Stimulated activated effector memory CD8-positive, alpha-beta T cell treated with anti-CD3 and anti-CD28 coated beads, Interleukin-12 subunit alpha, Interleukin-12 subunit beta, amount 100 ng/mL, for 72 hours (primary cell): ENCODE results near the gene TPBGL.

Experiments
- ATAC-seq: fragments of 150-1000 bp; cut with Tn5 transposase; 2 replicates; pipeline ENCODE4 v1.10.0; 2021
- DNase-seq, 2 donors: peaks; one replicate each; pipeline ENCODE4 v3.0.0; 2021 to 2022; ENCODE audit warnings: low spot score in 2 of 2
- H3K27ac Mint-ChIP-seq: one replicate; pipeline ENCODE4 v1.8.0; 2022; ENCODE audit warnings: mild to moderate bottlenecking, mixed read lengths
- H3K36me3 Mint-ChIP-seq: one replicate; pipeline ENCODE4 v1.8.0; 2022; ENCODE audit warnings: mild to moderate bottlenecking, mixed read lengths
- H3K4me1 Mint-ChIP-seq: one replicate; pipeline ENCODE4 v1.8.0; 2022; ENCODE audit warnings: mixed read lengths
- H3K4me3 Mint-ChIP-seq: one replicate; pipeline ENCODE4 v1.8.0; 2022; ENCODE audit warnings: mild to moderate bottlenecking, mixed read lengths
- H3K9me3 Mint-ChIP-seq: one replicate; pipeline ENCODE4 v1.8.0; 2022; ENCODE audit warnings: mixed read lengths

The TPBGL gene

DNA sequence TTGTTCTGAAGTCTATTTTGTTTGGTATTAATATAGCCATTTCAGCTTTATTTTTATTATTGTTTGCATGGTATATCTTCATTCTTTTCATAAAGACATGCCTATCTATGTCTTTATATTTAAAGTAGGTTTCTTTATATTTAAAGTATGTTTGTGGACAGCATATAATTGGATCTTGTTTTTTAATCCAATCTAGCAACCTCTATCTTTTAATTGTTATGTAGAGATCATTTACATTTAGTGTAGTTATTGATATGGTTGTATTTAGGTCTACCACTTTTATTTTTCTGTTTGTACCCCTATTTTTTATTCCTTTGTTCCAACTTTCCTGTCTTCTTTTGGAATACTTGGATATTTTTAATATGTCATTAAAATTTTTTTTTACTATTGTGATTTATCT is 13.8 kb downstream of the TPBGL start:
- no peak overlapping the region for H3K27ac Mint-ChIP-seq
- no peaks in the 10 kb centered on the region for H3K36me3 Mint-ChIP-seq
- DNase-seq (no peak), ATAC-seq (no peak)
- H3K9me3 Mint-ChIP-seq = no peaks in the 10 kb centered on the region
- no peaks in the 10 kb centered on the region for H3K4me1 Mint-ChIP-seq
- H3K4me3 Mint-ChIP-seq = no peak overlapping the region

DNA sequence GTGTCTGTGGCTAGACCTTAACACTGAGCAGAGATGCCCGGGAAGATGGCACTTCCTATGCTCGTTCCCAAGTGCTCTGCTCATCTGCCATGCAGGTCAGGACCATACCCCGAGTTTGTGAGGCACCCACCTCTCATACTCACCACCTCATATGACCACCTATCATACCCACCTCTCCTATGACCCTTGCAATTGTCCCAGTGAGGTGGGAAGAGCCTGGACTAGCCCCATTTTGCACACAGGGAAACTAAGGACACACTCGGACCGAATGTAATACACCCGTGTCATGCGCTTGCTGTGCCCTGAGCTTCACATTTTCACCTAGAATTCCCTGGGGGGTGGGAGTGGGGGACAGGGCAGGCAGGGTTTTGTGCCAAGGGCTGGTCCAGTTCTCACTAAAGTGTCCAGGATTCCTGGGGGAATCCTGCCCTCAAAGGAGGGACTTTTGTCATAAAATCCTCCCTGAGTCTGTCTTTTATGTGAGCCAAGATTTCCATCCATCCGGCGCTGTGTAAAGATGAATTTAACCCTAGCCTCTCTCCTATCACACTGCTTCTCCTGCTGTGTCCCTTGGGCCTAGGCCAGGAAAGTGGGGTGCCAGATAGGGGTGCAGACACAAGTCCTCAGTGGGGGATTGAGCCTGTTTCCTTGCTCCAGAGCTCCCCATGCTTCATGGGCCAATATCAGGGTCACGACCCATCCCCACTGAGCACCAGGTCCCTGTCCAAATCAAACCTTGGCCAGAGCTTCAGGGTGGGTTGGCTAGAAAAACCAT is 20.0 kb downstream of the TPBGL start:
- Mint-ChIP-seq H3K36me3 (no peaks in the 10 kb centered on the region), H3K4me1 (peaks cover 35% of the 10 kb centered on the region), H3K4me3 (no peak overlapping the region), H3K27ac (peak overlapping the region; percentile 63), H3K9me3 (no peaks in the 10 kb centered on the region)
- no peak for ATAC-seq
- DNase-seq = no peak

DNA sequence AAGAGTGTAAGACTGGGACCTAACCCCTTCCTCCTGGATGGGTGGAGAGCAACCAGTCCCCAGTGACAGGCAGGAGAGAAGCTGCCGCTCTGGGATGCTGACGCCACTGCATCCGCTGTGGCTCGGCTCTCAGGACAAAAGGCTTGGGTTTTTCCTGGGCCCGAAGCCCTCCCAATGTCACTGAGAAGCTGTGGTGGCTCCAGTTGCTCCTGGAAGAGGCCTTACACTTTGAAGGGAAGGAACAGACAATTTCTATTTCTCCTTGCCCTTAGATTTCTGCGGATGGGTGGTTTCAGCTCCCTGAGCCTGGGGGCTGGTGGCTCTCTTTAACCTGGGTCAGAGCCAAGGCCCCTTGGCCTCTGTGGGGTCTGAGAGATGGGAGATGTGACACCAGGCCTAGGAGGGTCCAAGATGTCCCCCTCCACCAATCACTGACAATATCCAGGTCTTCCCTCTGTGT is 21.4 kb downstream of the TPBGL start:
- Mint-ChIP-seq H3K4me3 (no peak overlapping the region), H3K9me3 (no peaks in the 10 kb centered on the region), H3K4me1 (peaks cover 35% of the 10 kb centered on the region)

DNA sequence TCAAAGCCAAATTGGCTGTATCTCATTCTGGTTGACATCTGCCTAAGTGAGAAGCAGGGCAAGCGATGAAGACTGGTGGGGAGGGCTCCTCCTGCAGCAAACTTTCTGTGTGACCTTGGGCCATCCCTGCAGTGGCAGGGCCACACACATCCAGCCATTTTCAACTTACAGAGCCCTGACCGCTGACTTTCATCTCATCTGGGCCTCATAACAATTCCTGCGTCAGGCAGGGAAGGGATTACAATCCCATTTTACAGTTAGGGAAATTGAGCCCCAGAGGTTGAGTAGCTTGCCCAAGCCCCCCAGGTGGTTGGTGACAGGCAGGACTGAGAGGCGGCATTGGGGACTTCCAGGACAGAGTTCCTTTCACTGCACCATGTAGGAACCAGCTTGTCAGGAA is 21.9 kb downstream of the TPBGL start:
- H3K4me3 Mint-ChIP-seq = no peak overlapping the region
- H3K4me1 Mint-ChIP-seq = peaks cover 35% of the 10 kb centered on the region

More for the DNA sequence above, 21.4 kb downstream of the TPBGL start:
- no peak for DNase-seq
- H3K36me3 Mint-ChIP-seq = no peaks in the 10 kb centered on the region
- ATAC-seq = no peak
- peak overlapping the region; percentile 63 for H3K27ac Mint-ChIP-seq

GRCh38 chr11:75262961-75263852 is 22.6 kb downstream of the TPBGL start:
- peak overlapping the region; percentile 30 for H3K27ac Mint-ChIP-seq

More for the DNA sequence above, 21.9 kb downstream of the TPBGL start:
- H3K9me3 Mint-ChIP-seq = no peaks in the 10 kb centered on the region
- DNase-seq (no peak), ATAC-seq (no peak)
- peak overlapping the region; percentile 63 for H3K27ac Mint-ChIP-seq
- no peaks in the 10 kb centered on the region for H3K36me3 Mint-ChIP-seq

GRCh38 chr11:75263944-75264349 is 23.4 kb downstream of the TPBGL start:
- Mint-ChIP-seq H3K27ac (peak overlapping the region; percentile 30), H3K4me3 (no peak overlapping the region)

More at GRCh38 chr11:75262961-75263852, 22.6 kb downstream of the TPBGL start:
- Mint-ChIP-seq H3K4me1 (peaks cover 35% of the 10 kb centered on the region), H3K9me3 (no peaks in the 10 kb centered on the region), H3K36me3 (no peaks in the 10 kb centered on the region), H3K4me3 (no peak overlapping the region)
- ATAC-seq (no peak), DNase-seq (no peak)

DNA sequence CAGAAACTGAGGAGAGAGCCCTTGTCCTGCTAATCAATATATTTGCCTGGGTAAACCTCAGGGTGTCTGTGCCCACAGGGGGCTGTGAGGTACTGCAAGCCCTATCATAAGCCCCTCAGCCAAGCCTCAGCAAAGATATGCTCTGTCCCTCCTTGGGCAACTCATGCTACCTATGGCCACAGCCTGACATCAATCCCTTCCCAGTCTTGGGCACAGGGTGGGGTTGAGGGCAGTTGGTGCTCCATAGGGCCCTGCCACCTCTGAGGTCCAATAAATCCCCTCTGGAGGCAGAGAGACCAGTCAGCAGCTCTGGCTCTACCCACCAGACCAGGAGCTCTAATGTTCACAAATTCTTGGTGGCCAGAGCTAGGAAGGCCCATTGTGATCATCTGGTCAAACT is 23.8 kb downstream of the TPBGL start:
- peaks cover 35% of the 10 kb centered on the region for H3K4me1 Mint-ChIP-seq
- H3K9me3 Mint-ChIP-seq = no peaks in the 10 kb centered on the region
- H3K27ac Mint-ChIP-seq = peak overlapping the region; percentile 30
- ATAC-seq (peak; percentile 29), DNase-seq (no peak)
- H3K4me3 Mint-ChIP-seq = no peak overlapping the region
- H3K36me3 Mint-ChIP-seq = no peaks in the 10 kb centered on the region

More at GRCh38 chr11:75263944-75264349, 23.4 kb downstream of the TPBGL start:
- DNase-seq (no peak), ATAC-seq (peak; percentile 71)
- Mint-ChIP-seq H3K9me3 (no peaks in the 10 kb centered on the region), H3K4me1 (peaks cover 35% of the 10 kb centered on the region), H3K36me3 (no peaks in the 10 kb centered on the region)

- H3K36me3 Mint-ChIP-seq = no peaks in the 10 kb centered on the region
- ATAC-seq = no peak
- peak overlapping the region; percentile 65 for H3K27ac Mint-ChIP-seq
- no peak overlapping the region for H3K4me3 Mint-ChIP-seq
- H3K4me1 Mint-ChIP-seq = peaks cover 29% of the 10 kb centered on the region
- no peaks in the 10 kb centered on the region for H3K9me3 Mint-ChIP-seq
- no peak for DNase-seq
Observed at GRCh38 chr11:75264971-75265370, 24.4 kb downstream of the TPBGL start.

- no peak for ATAC-seq
- peak overlapping the region; percentile 76 for H3K27ac Mint-ChIP-seq
- no peaks in the 10 kb centered on the region for H3K9me3 Mint-ChIP-seq
- no peak for DNase-seq
- peaks cover 25% of the 10 kb centered on the region for H3K4me1 Mint-ChIP-seq
- H3K36me3 Mint-ChIP-seq = no peaks in the 10 kb centered on the region
- no peak overlapping the region for H3K4me3 Mint-ChIP-seq
Observed at GRCh38 chr11:75265851-75266531, 25.4 kb downstream of the TPBGL start.

DNA sequence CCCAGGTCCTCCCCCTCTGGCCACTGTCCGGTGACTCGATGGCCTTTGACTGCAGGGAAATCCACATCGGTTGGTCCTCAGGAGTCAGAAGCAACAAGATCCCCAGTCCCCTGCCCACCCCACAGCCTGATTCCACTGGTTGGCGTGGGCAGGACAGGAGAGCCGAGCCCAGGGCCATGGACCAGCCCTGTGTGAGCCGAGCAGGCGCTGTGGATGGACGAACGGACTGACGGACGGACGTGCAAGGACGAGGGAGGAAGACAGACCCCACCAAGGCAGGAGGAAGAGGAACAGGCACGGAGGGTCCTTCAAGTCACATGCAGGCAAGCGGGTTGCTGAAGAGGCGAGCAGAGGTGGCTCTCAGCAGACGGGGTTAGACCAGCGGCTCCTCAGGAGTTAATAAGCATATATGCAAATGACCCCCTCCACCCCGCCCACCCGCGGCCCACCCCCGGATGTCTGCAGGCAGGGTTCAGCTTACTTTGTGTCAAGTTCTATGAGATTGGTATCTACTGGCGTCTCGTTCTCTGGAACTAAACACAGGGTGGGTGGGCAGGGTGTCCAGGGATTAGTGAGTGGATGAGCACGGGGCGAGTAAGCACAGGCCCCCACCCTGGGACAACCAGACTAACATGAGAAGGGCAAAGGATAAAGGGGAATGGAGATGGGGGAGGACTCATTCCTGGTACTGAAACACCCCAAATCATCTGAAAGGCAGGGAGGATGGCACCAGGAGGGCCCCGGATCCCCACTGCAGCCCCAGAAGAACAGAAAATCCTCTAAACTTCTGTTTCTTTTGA is 26.8 kb downstream of the TPBGL start:
- Mint-ChIP-seq H3K36me3 (no peaks in the 10 kb centered on the region), H3K4me3 (no peak overlapping the region), H3K4me1 (peaks cover 26% of the 10 kb centered on the region), H3K27ac (no peak overlapping the region), H3K9me3 (no peaks in the 10 kb centered on the region)
- DNase-seq (no peak), ATAC-seq (no peak)

GRCh38 chr11:75268626-75269366 is 28.2 kb downstream of the TPBGL start:
- Mint-ChIP-seq H3K4me1 (peaks cover 27% of the 10 kb centered on the region), H3K9me3 (no peaks in the 10 kb centered on the region), H3K36me3 (no peaks in the 10 kb centered on the region), H3K4me3 (no peak overlapping the region), H3K27ac (no peak overlapping the region)
- DNase-seq (no peak), ATAC-seq (no peak)

- DNase-seq (no peak), ATAC-seq (no peak)
- H3K27ac Mint-ChIP-seq = no peak overlapping the region
- H3K4me1 Mint-ChIP-seq = peaks cover 27% of the 10 kb centered on the region
- no peak overlapping the region for H3K4me3 Mint-ChIP-seq
- no peaks in the 10 kb centered on the region for H3K36me3 Mint-ChIP-seq
- no peaks in the 10 kb centered on the region for H3K9me3 Mint-ChIP-seq
Observed at GRCh38 chr11:75269367-75269660, 28.7 kb downstream of the TPBGL start.

- Mint-ChIP-seq H3K4me1 (peaks cover 23% of the 10 kb centered on the region), H3K36me3 (no peaks in the 10 kb centered on the region), H3K4me3 (no peak overlapping the region), H3K9me3 (no peaks in the 10 kb centered on the region), H3K27ac (no peak overlapping the region)
- no peak for DNase-seq
- no peak for ATAC-seq
Observed at GRCh38 chr11:75269896-75270295, 29.3 kb downstream of the TPBGL start.

DNA sequence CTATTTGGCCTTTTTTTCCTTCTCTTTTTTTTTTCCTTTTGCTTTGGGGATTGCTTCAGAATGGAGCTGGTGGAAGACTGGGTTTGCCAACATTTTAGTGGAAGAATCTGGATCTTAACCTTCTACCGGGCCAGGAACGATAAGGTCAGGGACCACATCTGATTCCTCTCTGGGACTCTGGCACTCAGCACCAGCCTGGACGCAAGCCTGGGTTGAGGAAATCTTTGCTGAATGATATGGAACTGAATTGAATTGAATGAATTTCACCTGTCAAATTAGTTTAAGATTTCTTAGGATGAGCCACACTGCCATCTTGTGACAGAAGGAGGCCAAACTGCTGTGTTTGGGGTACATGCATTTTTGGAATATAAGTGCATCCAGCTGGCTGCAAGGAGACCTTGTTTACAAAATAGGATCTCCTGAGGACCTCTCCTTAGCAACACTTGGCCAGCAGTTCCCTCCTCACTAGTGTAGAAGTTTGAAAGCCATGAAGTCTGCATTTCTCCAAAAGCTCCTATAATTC is 30.4 kb downstream of the TPBGL start:
- no peaks in the 10 kb centered on the region for H3K9me3 Mint-ChIP-seq
- DNase-seq (no peak), ATAC-seq (no peak)
- peaks cover 30% of the 10 kb centered on the region for H3K4me1 Mint-ChIP-seq
- no peak overlapping the region for H3K4me3 Mint-ChIP-seq
- peak overlapping the region; percentile 98 for H3K27ac Mint-ChIP-seq
- H3K36me3 Mint-ChIP-seq = no peaks in the 10 kb centered on the region
